Subcutaneous preadipocyte (primary cell): Measurements from ENCODE around the gene ACOT4. TPM values are rescaled to one million over a fixed set of nuclear protein-coding genes. Genes with fewer than 3 reads are reported as not detected.

Experiments
- total RNA-seq: library from RNA; depleted of rRNA; stranded (reverse); fragments of >200 nt; gene quantifications from 2 replicates; pipeline ENCODE4 v1.2.3, GENCODE V29; 2012

Gene ACOT4, protein sequence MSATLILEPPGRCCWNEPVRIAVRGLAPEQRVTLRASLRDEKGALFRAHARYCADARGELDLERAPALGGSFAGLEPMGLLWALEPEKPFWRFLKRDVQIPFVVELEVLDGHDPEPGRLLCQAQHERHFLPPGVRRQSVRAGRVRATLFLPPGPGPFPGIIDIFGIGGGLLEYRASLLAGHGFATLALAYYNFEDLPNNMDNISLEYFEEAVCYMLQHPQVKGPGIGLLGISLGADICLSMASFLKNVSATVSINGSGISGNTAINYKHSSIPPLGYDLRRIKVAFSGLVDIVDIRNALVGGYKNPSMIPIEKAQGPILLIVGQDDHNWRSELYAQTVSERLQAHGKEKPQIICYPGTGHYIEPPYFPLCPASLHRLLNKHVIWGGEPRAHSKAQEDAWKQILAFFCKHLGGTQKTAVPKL
- total RNA-seq, result 0.20 and 0.73 TPM in 2 replicates

DNA sequence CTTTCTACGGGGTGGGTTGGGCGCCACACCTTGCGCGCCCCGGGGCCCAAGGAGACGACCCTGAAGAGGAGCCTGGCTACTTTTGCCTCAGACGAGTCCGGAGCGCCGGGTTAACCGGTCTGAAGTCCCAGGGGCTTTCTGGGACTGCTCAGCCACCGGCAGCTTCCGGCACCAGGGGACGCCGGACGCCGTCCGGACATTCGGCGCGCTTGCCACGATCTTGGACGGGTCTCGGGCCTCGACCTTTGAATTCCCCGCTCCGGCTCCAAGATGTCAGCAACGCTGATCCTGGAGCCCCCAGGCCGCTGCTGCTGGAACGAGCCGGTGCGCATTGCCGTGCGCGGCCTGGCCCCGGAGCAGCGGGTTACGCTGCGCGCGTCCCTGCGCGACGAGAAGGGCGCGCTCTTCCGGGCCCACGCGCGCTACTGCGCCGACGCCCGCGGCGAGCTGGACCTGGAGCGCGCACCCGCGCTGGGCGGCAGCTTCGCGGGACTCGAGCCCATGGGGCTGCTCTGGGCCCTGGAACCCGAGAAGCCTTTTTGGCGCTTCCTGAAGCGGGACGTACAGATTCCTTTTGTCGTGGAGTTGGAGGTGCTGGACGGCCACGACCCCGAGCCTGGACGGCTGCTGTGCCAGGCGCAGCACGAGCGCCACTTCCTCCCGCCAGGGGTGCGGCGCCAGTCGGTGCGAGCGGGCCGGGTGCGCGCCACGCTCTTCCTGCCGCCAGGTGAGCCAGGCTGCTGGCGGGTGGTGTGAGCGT is at the start of gene ACOT4:
Gene ACOT4, plus strand, starts transcription at position 184 of the 760 bp plus-strand sequence. Its CDS starts 87 bp downstream, at position 271.

DNA sequence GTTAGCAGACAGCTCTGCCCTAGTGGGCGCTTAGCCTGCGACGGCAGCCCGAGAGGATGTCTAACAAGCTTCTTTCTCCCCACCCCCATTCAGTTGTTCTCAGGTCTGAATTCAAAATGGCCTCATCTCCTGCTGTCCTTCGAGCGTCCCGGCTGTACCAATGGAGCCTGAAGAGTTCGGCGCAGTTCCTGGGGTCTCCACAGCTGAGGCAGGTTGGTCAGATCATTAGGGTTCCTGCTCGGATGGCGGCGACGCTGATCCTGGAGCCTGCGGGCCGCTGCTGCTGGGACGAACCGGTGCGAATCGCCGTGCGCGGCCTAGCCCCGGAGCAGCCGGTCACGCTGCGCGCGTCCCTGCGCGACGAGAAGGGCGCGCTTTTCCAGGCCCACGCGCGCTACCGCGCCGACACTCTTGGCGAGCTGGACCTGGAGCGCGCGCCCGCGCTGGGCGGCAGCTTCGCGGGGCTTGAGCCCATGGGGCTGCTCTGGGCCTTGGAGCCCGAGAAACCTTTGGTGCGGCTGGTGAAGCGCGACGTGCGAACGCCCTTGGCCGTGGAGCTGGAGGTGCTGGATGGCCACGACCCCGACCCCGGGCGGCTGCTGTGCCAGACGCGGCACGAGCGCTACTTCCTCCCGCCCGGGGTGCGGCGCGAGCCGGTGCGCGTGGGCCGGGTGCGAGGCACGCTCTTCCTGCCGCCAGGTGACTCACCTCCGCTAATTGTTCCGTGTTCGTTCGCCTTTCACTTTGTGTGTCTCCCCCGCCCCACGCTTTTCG is 22.3 kb upstream of the ACOT4 start, which contains the start of gene ACOT2:
Gene ACOT2, plus strand, starts transcription at position 29 of the 774 bp plus-strand sequence. Its CDS starts 28 bp downstream, at position 57.

GRCh38 chr14:73612339-73613045 is 20.8 kb downstream of the ACOT4 start, which contains the start of gene ACOT6:
Gene ACOT6, plus strand, starts transcription at chr14:73612517. Its CDS starts 55 bp downstream, at chr14:73612572.

DNA sequence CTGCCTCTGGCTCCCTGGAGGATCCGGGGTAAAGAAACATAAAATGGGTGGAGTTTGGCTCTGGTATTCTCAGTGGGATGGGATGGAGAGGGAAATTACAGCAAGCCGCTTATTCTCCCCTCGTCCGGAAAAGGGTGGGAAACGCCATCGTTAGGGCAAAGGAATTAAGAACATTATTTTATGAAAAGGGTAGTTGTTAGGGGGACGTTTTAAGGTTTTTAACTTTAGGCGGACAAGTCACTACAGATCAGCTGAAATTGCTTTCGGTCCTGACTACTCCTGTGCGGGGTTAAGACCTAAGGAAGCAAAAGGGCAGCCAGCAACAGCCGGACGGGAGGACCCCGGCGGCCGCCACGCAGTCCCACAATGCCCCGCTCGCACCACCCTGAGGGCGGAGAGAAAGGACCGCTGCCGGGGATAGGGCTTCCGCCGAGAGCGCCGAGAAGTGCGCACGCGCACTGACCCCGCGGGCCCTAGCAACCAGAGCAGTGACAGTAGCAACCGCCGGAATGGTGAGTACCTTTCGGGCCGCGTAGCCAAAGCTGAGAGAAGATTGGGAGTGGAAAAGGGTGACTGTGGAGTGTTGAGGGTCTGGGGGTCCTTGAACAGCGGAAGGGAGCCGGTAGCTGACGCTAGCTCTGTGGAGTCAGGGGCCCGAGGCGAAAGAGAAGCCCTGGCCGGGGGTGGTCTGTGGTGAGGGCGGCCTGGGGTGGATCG is 53.0 kb downstream of the ACOT4 start, which contains the start of gene DNAL1:
Gene DNAL1, plus strand, starts transcription at position 456 of the 717 bp plus-strand sequence. Its CDS starts 54 bp downstream, at position 510.

Other genes with a start within 250 kb of the ACOT4 start
- 44.1 and 59.8 TPM in 2 replicates for gene NUMB, start 133.3 kb upstream of the ACOT4 start, total RNA-seq
- gene RIOX1, start 100.9 kb upstream of the ACOT4 start, total RNA-seq, result 19.8 and 25.2 TPM in 2 replicates
- 3.7 and 7.0 TPM in 2 replicates for gene ACOT1, start 54.7 kb upstream of the ACOT4 start, total RNA-seq
- gene HEATR4, start 32.9 kb upstream of the ACOT4 start, total RNA-seq, result under 0.01 TPM in 1 of 2 replicates, not detected in the other
- 22.5 and 27.2 TPM in 2 replicates for gene ACOT2, start 22.7 kb upstream of the ACOT4 start, total RNA-seq
- not detected in 2 replicates for gene ACOT6, start 20.6 kb downstream of the ACOT4 start, total RNA-seq
- gene DNAL1, start 53.1 kb downstream of the ACOT4 start, total RNA-seq, result 5.1 and 5.9 TPM in 2 replicates
- gene PNMA1, start 122.5 kb downstream of the ACOT4 start, total RNA-seq, result 21.7 and 26.4 TPM in 2 replicates